Measurements from ENCODE around the gene POLA1.

POLA1 gene

GRCh38 chrX:24842486-24842885 lies 148.8 kb downstream of the POLA1 start:
- POLR2A ChIA-PET, result no interaction called here
- no peaks in the 10 kb centered on the region; the same call in 1 of the 2 replicates for H3K4me1 ChIP-seq (ENCODE audit: control insufficient read depth, insufficient read depth, low read length)
- no peaks in the 10 kb centered on the region for H3K9me3 ChIP-seq (ENCODE audit: control insufficient read depth, insufficient read depth, low read depth, low read length)
- no peak for TF ChIP-seq MYNN (tag by site-specific recombination; IDR thresholded peaks at IDR 0.05; ENCODE audit: borderline replicate concordance)
- TF ChIP-seq ZNF248 (tag by site-specific recombination; IDR thresholded peaks at IDR 0.05), result no peak
- TF ChIP-seq FEZF1 (tag by site-specific recombination; IDR thresholded peaks at IDR 0.05), result no peak
- TF ChIP-seq SP3 (tag by site-specific recombination; IDR thresholded peaks at IDR 0.05), result no peak
- TF ChIP-seq, protein P1, sequence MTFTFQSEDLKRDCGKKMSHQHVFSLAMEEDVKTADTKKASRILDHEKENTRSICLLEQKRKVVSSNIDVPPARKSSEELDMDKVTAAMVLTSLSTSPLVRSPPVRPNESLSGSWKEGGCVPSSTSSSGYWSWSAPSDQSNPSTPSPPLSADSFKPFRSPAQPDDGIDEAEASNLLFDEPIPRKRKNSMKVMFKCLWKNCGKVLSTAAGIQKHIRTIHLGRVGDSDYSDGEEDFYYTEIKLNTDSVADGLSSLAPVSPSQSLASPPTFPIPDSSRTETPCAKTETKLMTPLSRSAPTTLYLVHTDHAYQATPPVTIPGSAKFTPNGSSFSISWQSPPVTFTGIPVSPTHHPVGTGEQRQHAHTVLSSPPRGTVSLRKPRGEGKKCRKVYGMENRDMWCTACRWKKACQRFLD (tag by site-specific recombination; IDR thresholded peaks at IDR 0.05), result no peak
- no peak for TF ChIP-seq RBAK (tag by site-specific recombination; IDR thresholded peaks at IDR 0.05)
- no peak for TF ChIP-seq ZNF16 (tag by site-specific recombination; IDR thresholded peaks at IDR 0.05; ENCODE audit: low read depth)
- no peak for TF ChIP-seq ZNF214 (tag by site-specific recombination; IDR thresholded peaks at IDR 0.05; ENCODE audit: borderline replicate concordance)
- TF ChIP-seq ZNF768 (tag by site-specific recombination; IDR thresholded peaks at IDR 0.05), result no peak
- TF ChIP-seq, protein P2, sequence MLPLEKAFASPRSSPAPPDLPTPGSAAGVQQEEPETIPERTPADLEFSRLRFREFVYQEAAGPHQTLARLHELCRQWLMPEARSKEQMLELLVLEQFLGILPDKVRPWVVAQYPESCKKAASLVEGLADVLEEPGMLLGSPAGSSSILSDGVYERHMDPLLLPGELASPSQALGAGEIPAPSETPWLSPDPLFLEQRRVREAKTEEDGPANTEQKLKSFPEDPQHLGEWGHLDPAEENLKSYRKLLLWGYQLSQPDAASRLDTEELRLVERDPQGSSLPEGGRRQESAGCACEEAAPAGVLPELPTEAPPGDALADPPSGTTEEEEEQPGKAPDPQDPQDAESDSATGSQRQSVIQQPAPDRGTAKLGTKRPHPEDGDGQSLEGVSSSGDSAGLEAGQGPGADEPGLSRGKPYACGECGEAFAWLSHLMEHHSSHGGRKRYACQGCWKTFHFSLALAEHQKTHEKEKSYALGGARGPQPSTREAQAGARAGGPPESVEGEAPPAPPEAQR (tag by site-specific recombination; IDR thresholded peaks at IDR 0.05), result no peak
- TF ChIP-seq ZNF549 (tag by site-specific recombination; IDR thresholded peaks at IDR 0.05), result no peak
- peaks cover 14 to 37% of the 10 kb centered on the region in 2 experiments; a peak in 2 of 3 replicates for H3K36me3 ChIP-seq (ENCODE audit: control insufficient read depth in 2 of 2, insufficient read depth in 1 of 2, low read length in 2 of 2)
- CTCF ChIA-PET, result no interaction called here
- no peak overlapping the region for H3K4me3 ChIP-seq (ENCODE audit: low read depth, low read length)
- no peak overlapping the region for H3K27ac ChIP-seq (ENCODE audit: extremely low read depth, low read depth, low read length)

GRCh38 chrX:24846550-24847150 lies 152.9 kb downstream of the POLA1 start:
- Histone ChIP-seq H3K27ac (ENCODE audit: extremely low read depth, low read depth, low read length) (no peak overlapping the region), H3K9me3 (ENCODE audit: control insufficient read depth, insufficient read depth, low read depth, low read length) (no peaks in the 10 kb centered on the region), H3K4me3 (ENCODE audit: low read depth, low read length) (no peak overlapping the region), H3K4me1 (ENCODE audit: control insufficient read depth, insufficient read depth, low read length) (no peaks in the 10 kb centered on the region), H3K36me3 (ENCODE audit: control insufficient read depth in 2 of 2, insufficient read depth in 1 of 2, low read length in 2 of 2) (peaks cover 17 to 57% of the 10 kb centered on the region in 2 experiments)
- ChIA-PET POLR2A (interaction anchor here (0.6 kb wide), 1 partner anchor 105 kb away, joined by 5 read pairs; no protein-coding TSS in a partner anchor), CTCF (interaction anchor here (0.7 to 2.9 kb wide), 3 partner anchors 8 to 180 kb away, joined by 3 to 33 read pairs (median 4); no protein-coding TSS in a partner anchor)
- TF ChIP-seq RBAK (tag by site-specific recombination; IDR thresholded peaks at IDR 0.05), result no peak
- TF ChIP-seq ZNF596 (tag by site-specific recombination; IDR thresholded peaks at IDR 0.05), result no peak
- TF ChIP-seq SP7 (tag by site-specific recombination; IDR thresholded peaks at IDR 0.05), result no peak
- TF ChIP-seq, protein P3, sequence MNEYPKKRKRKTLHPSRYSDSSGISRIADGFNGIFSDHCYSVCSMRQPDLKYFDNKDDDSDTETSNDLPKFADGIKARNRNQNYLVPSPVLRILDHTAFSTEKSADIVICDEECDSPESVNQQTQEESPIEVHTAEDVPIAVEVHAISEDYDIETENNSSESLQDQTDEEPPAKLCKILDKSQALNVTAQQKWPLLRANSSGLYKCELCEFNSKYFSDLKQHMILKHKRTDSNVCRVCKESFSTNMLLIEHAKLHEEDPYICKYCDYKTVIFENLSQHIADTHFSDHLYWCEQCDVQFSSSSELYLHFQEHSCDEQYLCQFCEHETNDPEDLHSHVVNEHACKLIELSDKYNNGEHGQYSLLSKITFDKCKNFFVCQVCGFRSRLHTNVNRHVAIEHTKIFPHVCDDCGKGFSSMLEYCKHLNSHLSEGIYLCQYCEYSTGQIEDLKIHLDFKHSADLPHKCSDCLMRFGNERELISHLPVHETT (tag by site-specific recombination; IDR thresholded peaks at IDR 0.05), result no peak
- no peak for TF ChIP-seq ZNF311 (tag by site-specific recombination; IDR thresholded peaks at IDR 0.05; ENCODE audit: borderline replicate concordance)
- no peak for TF ChIP-seq ZNF133 (tag by site-specific recombination; IDR thresholded peaks at IDR 0.05)
- TF ChIP-seq ZNF555 (tag by site-specific recombination; conservative IDR thresholded peaks at IDR 0.05), result no peak
- no peak for TF ChIP-seq ZNF629 (tag by site-specific recombination; IDR thresholded peaks at IDR 0.05)
- TF ChIP-seq ZSCAN4 (tag by site-specific recombination; IDR thresholded peaks at IDR 0.05), result no peak
- no peak for TF ChIP-seq ZBTB44 (tag by site-specific recombination; IDR thresholded peaks at IDR 0.05)
- no peak for TF ChIP-seq ZNF140 (tag by site-specific recombination; IDR thresholded peaks at IDR 0.05)
- TF ChIP-seq ZNF776 (tag by site-specific recombination; IDR thresholded peaks at IDR 0.05; ENCODE audit: borderline replicate concordance), result no peak
- no peak for TF ChIP-seq ZNF449 (tag by site-specific recombination; IDR thresholded peaks at IDR 0.05)
- TF ChIP-seq ZNF777 (tag by site-specific recombination; IDR thresholded peaks at IDR 0.05; ENCODE audit: borderline replicate concordance), result no peak
- no peak for TF ChIP-seq ZNF138 (tag by site-specific recombination; IDR thresholded peaks at IDR 0.05; ENCODE audit: borderline replicate concordance)
